Thyroid gland (tissue), 4 donors: ENCODE measurements around the gene TAS1R2. TPM values are rescaled to one million over a fixed set of nuclear protein-coding genes. Genes with fewer than 3 reads are reported as not detected.

Source experiments
- DNase-seq, 2 donors: peaks; one replicate each; pipeline ENCODE4 v3.0.0-alpha.2; 2019
- H3K27ac ChIP-seq, 3 donors: fragments of 200-600 bp; sonication (generic); 1 replicate in 2 of 3; 2 replicates in 1 of 3; pipeline ENCODE4 v1.5.1; 2016 to 2019; ENCODE audit warnings: mild to moderate bottlenecking in 1 of 3, moderate library complexity in 1 of 3
- H3K27me3 ChIP-seq: fragments of 200-600 bp; sonication (generic); one replicate; pipeline ENCODE4 v1.5.1; 2019
- H3K36me3 ChIP-seq, 2 donors: fragments of 200-600 bp; sonication (generic); one replicate each; pipeline ENCODE4 v1.5.1; 2016 to 2019
- H3K4me1 ChIP-seq, 2 donors: fragments of 200-600 bp; sonication (generic); one replicate each; pipeline ENCODE4 v1.5.1; 2017 to 2019
- H3K4me3 ChIP-seq, 3 donors: fragments of 200-600 bp; sonication (generic); replicated peaks in 1 of 3; 1 replicate in 2 of 3; 2 replicates in 1 of 3; pipeline ENCODE4 v1.5.1; 2016; ENCODE audit warnings: mild to moderate bottlenecking in 1 of 3
- H3K9me3 ChIP-seq: fragments of 200-600 bp; sonication (generic); one replicate; pipeline ENCODE4 v1.5.1; 2017
- POLR2A ChIP-seq, 2 donors: fragments of 450-650 bp; IDR thresholded peaks; one replicate each; pipeline ENCODE4 v1.6.1; 2017; ENCODE audit warnings: antibody characterized with exemption in 2 of 2, mild to moderate bottlenecking in 2 of 2, moderate library complexity in 1 of 2
- WGBS, 2 donors: methylation state at CpG; one replicate each; pipeline ENCODE4 v1.1.5; 2017; 5-methylcytosine and 5-hydroxymethylcytosine counted together
- intact Hi-C: fragments of 100-400 bp; cut with DNase I; formaldehyde crosslinking; loops from one replicate; pipeline ENCODE4 v1.15.1; 2023
- total RNA-seq, 4 donors: library from RNA; depleted of rRNA; stranded (reverse); fragments of >200 nt; gene quantifications; one replicate each; pipeline ENCODE4 v1.2.3, GENCODE V29; 2016
- TF ChIP-seq, protein P1 (sequence below), 6 experiments: fragments of 200-600 bp in 3 of 6; fragments of 450-650 bp in 3 of 6; sonication (generic) in 3 of 6; IDR thresholded peaks; one replicate each; pipeline ENCODE4 v1.5.1; 2016 to 2019; ENCODE audit warnings: antibody characterized with exemption in 6 of 6, mild to moderate bottlenecking in 2 of 6, inconsistent platforms in 1 of 6, moderate library complexity in 1 of 6

The TAS1R2 gene
- total RNA-seq, 4 donors from 2014 or later: not detected

DNA sequence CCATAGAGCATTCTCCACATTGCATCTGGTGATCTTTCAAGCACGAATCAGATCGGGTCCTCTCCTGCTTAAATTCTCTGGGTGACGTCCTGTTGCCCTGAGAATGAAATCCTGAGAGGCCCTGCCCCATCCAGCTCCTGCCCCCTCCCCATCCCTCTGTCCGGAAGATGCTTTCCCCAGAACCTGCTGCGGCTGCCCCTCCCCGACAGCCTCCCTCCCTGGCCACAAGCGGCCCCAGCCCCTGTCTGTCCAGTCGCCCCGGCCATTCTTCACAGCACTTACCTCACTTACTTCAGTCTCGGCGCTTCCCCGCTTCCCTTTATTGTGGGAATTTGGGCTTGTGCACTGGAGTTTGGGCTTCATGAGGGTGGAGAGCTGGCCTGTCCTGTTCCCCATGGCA is 40.3 kb downstream of the TAS1R2 start:
- no peaks in the 10 kb centered on the region for H3K9me3 ChIP-seq
- H3K4me3 ChIP-seq: no peak overlapping the region
- WGBS, 2 donors: 41 to 42% methylated on average over 12 of the region's 12 CpGs
- intact Hi-C loops: no loop called here
- no peaks in the 10 kb centered on the region for H3K27me3 ChIP-seq
- TF ChIP-seq POLR2A (IDR thresholded peaks at IDR 0.05): no peak
- TF ChIP-seq, protein P1, sequence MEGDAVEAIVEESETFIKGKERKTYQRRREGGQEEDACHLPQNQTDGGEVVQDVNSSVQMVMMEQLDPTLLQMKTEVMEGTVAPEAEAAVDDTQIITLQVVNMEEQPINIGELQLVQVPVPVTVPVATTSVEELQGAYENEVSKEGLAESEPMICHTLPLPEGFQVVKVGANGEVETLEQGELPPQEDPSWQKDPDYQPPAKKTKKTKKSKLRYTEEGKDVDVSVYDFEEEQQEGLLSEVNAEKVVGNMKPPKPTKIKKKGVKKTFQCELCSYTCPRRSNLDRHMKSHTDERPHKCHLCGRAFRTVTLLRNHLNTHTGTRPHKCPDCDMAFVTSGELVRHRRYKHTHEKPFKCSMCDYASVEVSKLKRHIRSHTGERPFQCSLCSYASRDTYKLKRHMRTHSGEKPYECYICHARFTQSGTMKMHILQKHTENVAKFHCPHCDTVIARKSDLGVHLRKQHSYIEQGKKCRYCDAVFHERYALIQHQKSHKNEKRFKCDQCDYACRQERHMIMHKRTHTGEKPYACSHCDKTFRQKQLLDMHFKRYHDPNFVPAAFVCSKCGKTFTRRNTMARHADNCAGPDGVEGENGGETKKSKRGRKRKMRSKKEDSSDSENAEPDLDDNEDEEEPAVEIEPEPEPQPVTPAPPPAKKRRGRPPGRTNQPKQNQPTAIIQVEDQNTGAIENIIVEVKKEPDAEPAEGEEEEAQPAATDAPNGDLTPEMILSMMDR (IDR thresholded peaks at IDR 0.05): no peak
- DNase-seq: no peak
- H3K4me1 ChIP-seq: no peaks in the 10 kb centered on the region
- no peaks in the 10 kb centered on the region for H3K36me3 ChIP-seq
- H3K27ac ChIP-seq: no peak overlapping the region

DNA sequence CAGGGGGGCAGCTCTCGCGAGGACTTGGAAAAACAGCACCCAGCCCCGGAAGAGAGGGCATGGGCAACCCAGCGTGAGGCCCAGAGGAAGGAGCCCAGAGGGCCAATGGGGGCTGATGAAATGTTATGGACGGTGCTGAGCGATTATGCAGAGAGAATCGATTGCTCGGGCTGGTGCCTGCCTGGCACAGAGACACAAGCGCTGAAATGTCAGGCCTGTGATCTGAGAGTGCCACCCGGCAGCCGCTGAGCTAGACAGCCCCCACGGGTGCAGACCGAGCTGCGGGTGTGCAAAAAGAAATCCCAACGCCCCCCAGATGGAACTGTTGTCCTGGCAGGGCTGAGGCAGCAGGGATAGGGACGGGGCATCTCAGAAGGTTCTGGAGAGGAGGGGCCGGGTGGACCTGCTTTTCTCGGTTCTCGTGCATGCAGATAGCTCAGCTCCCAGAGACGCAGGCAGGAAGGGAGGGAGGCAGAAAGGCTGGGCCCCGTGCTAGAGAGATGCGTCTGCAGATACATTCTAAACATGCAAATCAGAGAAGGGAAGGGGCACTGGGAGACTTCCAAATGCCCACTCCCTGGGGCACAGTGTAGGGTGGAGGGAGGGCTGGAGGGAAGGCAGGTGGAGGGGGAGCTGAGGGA is 41.5 kb downstream of the TAS1R2 start:
- Histone ChIP-seq H3K36me3 (no peaks in the 10 kb centered on the region), H3K27me3 (no peaks in the 10 kb centered on the region), H3K4me1 (no peaks in the 10 kb centered on the region), H3K27ac (no peak overlapping the region), H3K4me3 (no peak overlapping the region), H3K9me3 (no peaks in the 10 kb centered on the region)
- DNase-seq: no peak
- TF ChIP-seq POLR2A (IDR thresholded peaks at IDR 0.05): no peak
- TF ChIP-seq, protein P1 (IDR thresholded peaks at IDR 0.05): no peak
- WGBS, 2 donors: 46 to 55% methylated on average over 22 of the region's 22 CpGs
- intact Hi-C loops: no loop called here

DNA sequence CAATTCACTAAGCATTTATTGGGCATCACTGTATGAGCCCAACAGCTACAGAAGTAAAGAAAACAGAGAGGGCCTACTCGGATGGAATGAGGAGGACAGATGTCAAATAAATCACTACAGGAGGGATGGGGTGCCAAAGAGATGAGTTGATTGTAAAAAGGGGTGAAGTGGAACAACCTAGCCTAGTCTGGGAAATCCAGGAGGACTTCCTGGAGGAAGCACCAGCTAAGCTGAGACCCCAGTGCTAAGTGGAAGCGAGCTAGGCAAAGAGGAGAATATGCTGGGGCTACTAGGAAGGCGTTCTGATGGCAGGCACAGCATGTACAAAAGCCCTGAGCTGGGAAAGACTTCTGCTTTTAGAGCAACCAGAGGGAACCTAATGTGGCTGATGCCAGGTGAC is 42.1 kb downstream of the TAS1R2 start:
- H3K36me3 ChIP-seq: no peaks in the 10 kb centered on the region
- 71 to 73% methylated on average over 3 of the region's 3 CpGs for WGBS, 2 donors
- no peak for DNase-seq
- intact Hi-C loops: no loop called here
- H3K27me3 ChIP-seq: no peaks in the 10 kb centered on the region
- no peak overlapping the region for H3K4me3 ChIP-seq
- no peak overlapping the region for H3K27ac ChIP-seq
- TF ChIP-seq POLR2A (IDR thresholded peaks at IDR 0.05): no peak
- TF ChIP-seq, protein P1 (IDR thresholded peaks at IDR 0.05): no peak
- H3K4me1 ChIP-seq: no peaks in the 10 kb centered on the region
- no peaks in the 10 kb centered on the region for H3K9me3 ChIP-seq

DNA sequence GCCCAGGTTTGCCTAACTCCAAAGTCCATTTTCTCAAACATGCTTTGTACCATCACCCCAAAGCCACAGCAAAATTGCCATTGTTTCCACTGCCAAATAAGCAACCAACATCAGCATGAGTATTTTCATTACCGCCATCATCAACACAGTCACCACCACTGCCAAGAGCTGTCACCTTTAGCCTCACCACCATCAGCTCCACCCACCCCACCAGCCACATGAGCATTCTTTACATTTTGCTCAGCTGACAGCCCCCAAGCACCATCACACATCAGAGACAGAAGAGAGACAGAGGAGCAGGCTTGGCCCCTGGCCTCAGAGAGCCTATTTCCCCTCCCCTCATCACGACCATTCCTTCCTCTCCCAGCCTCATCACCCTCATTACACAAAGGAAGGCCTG is 42.7 kb downstream of the TAS1R2 start:
- Histone ChIP-seq H3K27ac (no peak overlapping the region), H3K36me3 (no peaks in the 10 kb centered on the region), H3K9me3 (no peaks in the 10 kb centered on the region), H3K4me1 (no peaks in the 10 kb centered on the region), H3K27me3 (no peaks in the 10 kb centered on the region), H3K4me3 (no peak overlapping the region)
- TF ChIP-seq POLR2A (IDR thresholded peaks at IDR 0.05): no peak
- TF ChIP-seq, protein P1 (IDR thresholded peaks at IDR 0.05): no peak
- no peak for DNase-seq
- 60 to 69% methylated on average over 2 of the region's 2 CpGs for WGBS, 2 donors
- intact Hi-C loops: no loop called here

DNA sequence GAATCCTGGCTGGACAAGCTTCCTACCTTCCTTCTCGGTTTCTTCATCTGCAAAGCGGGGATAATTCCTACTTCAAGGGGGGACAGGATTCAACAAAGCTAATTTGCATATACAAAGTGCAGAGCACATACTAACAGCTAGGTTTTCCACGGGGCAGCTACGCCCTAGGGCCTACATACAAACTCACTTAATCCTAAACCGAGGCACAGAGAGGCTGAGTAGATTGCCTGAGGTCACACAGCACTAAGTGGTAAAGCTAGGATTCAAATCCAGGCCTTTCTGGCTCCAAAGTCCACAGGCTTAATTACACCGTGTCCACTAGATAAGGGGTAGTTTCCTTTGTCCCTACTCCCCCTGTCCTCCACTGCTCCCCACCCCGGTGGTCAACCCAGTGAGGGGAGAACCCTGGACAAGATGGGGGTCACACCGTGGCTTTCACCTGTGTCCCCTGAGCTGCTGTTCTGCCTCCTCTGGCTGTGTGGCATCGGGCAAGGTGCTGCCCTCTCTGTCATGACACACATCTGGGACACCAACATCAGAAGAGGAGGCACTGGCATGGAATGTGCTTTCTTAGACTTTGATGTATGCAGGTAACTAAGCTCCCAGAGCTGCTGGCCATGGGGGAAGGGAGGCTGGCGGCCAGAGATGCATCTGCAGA is 44.5 kb downstream of the TAS1R2 start:
- no peaks in the 10 kb centered on the region for H3K36me3 ChIP-seq
- no peak overlapping the region for H3K4me3 ChIP-seq
- H3K9me3 ChIP-seq: no peaks in the 10 kb centered on the region
- H3K27me3 ChIP-seq: no peaks in the 10 kb centered on the region
- H3K4me1 ChIP-seq: no peaks in the 10 kb centered on the region
- TF ChIP-seq, protein P1 (IDR thresholded peaks at IDR 0.05): no peak
- no peak for TF ChIP-seq POLR2A (IDR thresholded peaks at IDR 0.05)
- 61 to 71% methylated on average over 8 to 10 of the region's 10 CpGs for WGBS, 2 donors
- DNase-seq: no peak
- intact Hi-C loops: no loop called here
- no peak overlapping the region for H3K27ac ChIP-seq
